ENCODE data around the gene STX16. TPM values are rescaled to one million over a fixed set of nuclear protein-coding genes. Genes with fewer than 3 reads are reported as not detected.

Gene STX16
- total and polyA plus RNA-seq, 2 of the 13 experiments (the other 11 are each of a cell fraction or from before 2014, with no cell fraction given) = 28.0 to 72.7 TPM

DNA sequence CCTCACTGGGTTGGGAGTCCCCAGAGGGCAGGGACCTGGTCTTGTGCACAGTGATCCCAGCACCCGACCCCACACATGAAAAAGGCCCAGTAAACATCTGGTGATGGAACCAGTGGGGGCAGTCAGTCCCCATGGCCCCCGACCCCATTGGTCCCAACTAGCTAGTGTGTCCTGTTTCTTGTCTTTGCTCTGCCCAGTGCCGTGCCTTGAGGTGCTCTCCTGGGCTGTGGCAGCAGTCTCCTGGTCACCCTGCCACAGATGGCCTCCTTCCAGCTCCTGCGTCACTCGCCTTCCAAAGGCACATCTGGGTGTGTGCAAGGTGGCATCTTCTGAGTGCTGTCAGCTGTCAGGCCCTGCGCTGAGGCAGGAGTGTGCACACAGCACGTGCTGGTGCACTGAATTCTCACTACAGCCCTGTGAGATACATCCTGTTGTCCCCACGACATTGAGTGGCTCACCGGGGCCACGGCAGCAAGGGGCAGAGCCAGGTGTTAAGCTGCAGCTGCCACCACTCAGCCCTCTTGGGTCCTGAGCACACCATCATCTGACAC lies 45.4 kb downstream of the STX16 start:
- H3K4me2 ChIP-seq (ENCODE audit: low read depth, low read length) = no peak overlapping the region
- ChIA-PET CTCF (ENCODE audit: low intra/inter-chr PET ratio, low total read pairs) (no interaction called here), POLR2A (no interaction called here)
- H3K79me2 ChIP-seq (ENCODE audit: insufficient read depth, low read length) = no peaks in the 10 kb centered on the region
- H3K27me3 ChIP-seq (ENCODE audit: control insufficient read depth in 1 of 2, insufficient read depth in 2 of 2, low read length in 2 of 2) = no peaks in the 10 kb centered on the region
- no peaks in the 10 kb centered on the region for H4K20me1 ChIP-seq (ENCODE audit: insufficient read depth, low read length)
- H3K9me3 ChIP-seq (ENCODE audit: low read length) = no peaks in the 10 kb centered on the region
- in situ Hi-C loops (cut with HindIII; ENCODE audit: extremely low pct_ligation_motif_present, low pct_unique_long_range_greater_than_20kb) (no loop called here), intact Hi-C loops (cut with micrococcal nuclease; ENCODE audit: unreplicated experiment) (no loop called here)
- H3K9ac ChIP-seq (ENCODE audit: insufficient read depth, low read depth, low read length) = no peak overlapping the region
- BruUV-seq (replicated peaks) = no TSS peak
- H3K36me3 ChIP-seq (replicated peaks in 1 of 2; ENCODE audit: control insufficient read depth in 1 of 2, insufficient read depth in 2 of 2, low read length in 2 of 2) = peaks cover 18 to 24% of the 10 kb centered on the region in 2 experiments; a peak in 4 of 5 replicates
- ATAC-seq (no peak), DNase-seq (ENCODE audit: low spot score) (no peak), FAIRE-seq (no peak)
- 83% methylated on average over 7 of the region's 10 CpGs for WGBS (ENCODE audit: low lambda C conversion rate)
- H3K4me3 ChIP-seq (replicated peaks in 1 of 3; ENCODE audit: insufficient read depth in 1 of 3, low read depth in 2 of 3, low read length in 3 of 3) = no peak overlapping the region
- no peak overlapping the region for H3K27ac ChIP-seq (ENCODE audit: extremely low read length, insufficient read depth, low read length)
- no peak overlapping the region for H2AFZ ChIP-seq (ENCODE audit: low read length)
- no peaks in the 10 kb centered on the region for H3K4me1 ChIP-seq (ENCODE audit: insufficient read depth, low read length)
- TF ChIP-seq, protein P1, sequence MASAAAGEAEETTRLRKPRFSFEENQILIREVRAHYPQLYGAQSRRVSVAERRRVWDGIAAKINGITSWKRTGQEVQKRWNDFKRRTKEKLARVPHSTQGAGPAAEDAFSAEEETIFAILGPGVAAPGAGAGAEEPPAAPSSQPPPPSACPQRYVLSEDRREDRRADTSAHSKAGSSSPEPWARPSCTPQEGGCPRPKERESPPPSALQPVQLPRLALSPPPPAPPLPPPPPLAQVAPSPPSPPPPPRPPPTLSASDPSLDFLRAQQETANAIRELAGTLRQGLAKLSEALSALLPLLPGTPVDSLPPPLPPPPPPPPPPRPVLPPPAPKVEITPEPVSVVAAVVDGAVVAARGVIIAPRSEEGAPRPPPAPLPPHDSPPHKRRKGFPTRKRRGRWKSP (CRISPR knock-in tag; IDR thresholded peaks at IDR 0.05) = no peak
- TF ChIP-seq ZNF776 (CRISPR knock-in tag; IDR thresholded peaks at IDR 0.05) (0 out of 2 replicates have a peak, but pooled peaks have one; percentile 11), NR3C1 (CRISPR knock-in tag; IDR thresholded peaks at IDR 0.05) (no peak), AGO2 (optimal IDR thresholded peaks at IDR 0.05; ENCODE audit: low read depth, low read length) (peak; percentile 34), ESRRA (CRISPR knock-in tag; IDR thresholded peaks at IDR 0.05; ENCODE audit: low read depth) (no peak), TARDBP (CRISPR knock-in tag; IDR thresholded peaks at IDR 0.05) (0 out of 2 replicates have a peak, but pooled peaks have one; percentile 28)

DNA sequence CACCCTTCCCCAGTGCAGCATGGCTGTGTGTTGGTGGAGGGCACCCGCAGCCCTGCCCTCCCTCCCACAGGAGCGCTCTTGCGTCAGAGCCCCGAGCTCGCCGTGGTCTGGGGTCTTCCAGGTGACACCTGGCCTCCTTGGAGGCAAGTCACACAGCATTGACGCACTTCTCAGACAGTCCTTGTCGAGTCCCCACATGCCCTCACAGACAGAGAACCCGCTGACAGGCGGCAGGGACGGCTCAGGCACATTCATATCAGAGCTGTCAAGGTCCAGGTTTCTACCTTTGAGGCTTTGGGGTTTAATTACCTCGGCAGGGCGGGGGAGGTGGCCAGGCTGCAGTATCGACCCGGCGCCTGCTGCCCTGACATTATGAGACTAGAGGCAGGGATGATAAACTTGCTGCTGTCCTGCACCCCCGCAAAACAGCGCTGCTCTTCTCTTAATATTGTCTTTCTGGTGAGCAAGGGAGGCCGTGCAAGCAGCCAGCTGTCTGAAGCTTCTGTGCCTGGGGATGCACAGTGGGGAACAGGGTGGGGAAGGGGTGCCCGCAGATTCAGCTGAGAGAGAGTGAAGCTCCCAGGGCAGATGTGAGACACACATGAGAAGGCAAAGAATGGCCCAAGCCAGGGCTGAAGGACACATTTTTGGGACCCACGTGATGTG lies 46.3 kb downstream of the STX16 start:
- no peaks in the 10 kb centered on the region for H3K9me3 ChIP-seq (ENCODE audit: low read length)
- H4K20me1 ChIP-seq (ENCODE audit: insufficient read depth, low read length) = no peaks in the 10 kb centered on the region
- H3K4me1 ChIP-seq (ENCODE audit: insufficient read depth, low read length) = no peaks in the 10 kb centered on the region
- no peak for ATAC-seq
- TF ChIP-seq POLR2A (IDR thresholded peaks at IDR 0.05; ENCODE audit: insufficient read depth in 1 of 2, low read depth in 2 of 2, low read length in 2 of 2) = 0 out of 4 replicates have a peak, but pooled peaks of 1 of the 2 experiments have one; percentile 30
- TF ChIP-seq ZNF253 (CRISPR knock-in tag; IDR thresholded peaks at IDR 0.05; ENCODE audit: borderline replicate concordance) = no peak
- 0 out of 2 replicates have a peak, but pooled peaks have one; percentile 4 for TF ChIP-seq ZNF776 (CRISPR knock-in tag; IDR thresholded peaks at IDR 0.05)
- peak; percentile 29 for TF ChIP-seq AGO2 (optimal IDR thresholded peaks at IDR 0.05; ENCODE audit: low read depth, low read length)
- intact Hi-C loops (cut with micrococcal nuclease; ENCODE audit: unreplicated experiment) (no loop called here), in situ Hi-C loops (cut with HindIII; ENCODE audit: extremely low pct_ligation_motif_present, low pct_unique_long_range_greater_than_20kb) (no loop called here)
- 96% methylated on average over 21 of the region's 21 CpGs for WGBS (ENCODE audit: low lambda C conversion rate)
- CTCF ChIA-PET (ENCODE audit: low intra/inter-chr PET ratio, low total read pairs) = no interaction called here
- no peak overlapping the region for H3K9ac ChIP-seq (ENCODE audit: insufficient read depth, low read depth, low read length)
- BruUV-seq (replicated peaks) = no TSS peak
- no peak overlapping the region for H3K4me3 ChIP-seq (replicated peaks in 1 of 3; ENCODE audit: insufficient read depth in 1 of 3, low read depth in 2 of 3, low read length in 3 of 3)
- no peaks in the 10 kb centered on the region for H3K79me2 ChIP-seq (ENCODE audit: insufficient read depth, low read length)
- no peak for FAIRE-seq
- no peaks in the 10 kb centered on the region for H3K27me3 ChIP-seq (ENCODE audit: control insufficient read depth in 1 of 2, insufficient read depth in 2 of 2, low read length in 2 of 2)
- DNase-seq (ENCODE audit: low spot score) = no peak
- peaks cover 18 to 24% of the 10 kb centered on the region in 2 experiments; a peak in 4 of 5 replicates for H3K36me3 ChIP-seq (replicated peaks in 1 of 2; ENCODE audit: control insufficient read depth in 1 of 2, insufficient read depth in 2 of 2, low read length in 2 of 2)
- H3K4me2 ChIP-seq (ENCODE audit: low read depth, low read length) = no peak overlapping the region
- POLR2A ChIA-PET = no interaction called here
- no peak overlapping the region for H2AFZ ChIP-seq (ENCODE audit: low read length)
- no peak overlapping the region for H3K27ac ChIP-seq (ENCODE audit: extremely low read length, insufficient read depth, low read length)
